GM12892 (cell line): ENCODE measurements around the gene CADPS.
A peak's percentile ranks its signal among the peaks of the same experiment; 100 is the strongest.

Source experiments
- DNase-seq: peaks from one replicate; pipeline ENCODE4 v3.0.0; 2011; ENCODE audit not compliant: insufficient read length
- FAIRE-seq: peaks from 2 replicates; lab custom pipeline; 2011; peaks lifted over from hg19 to GRCh38; lab: Jason Lieb, UNC
- POLR2A ChIP-seq: IDR thresholded peaks from 2 replicates; pipeline ENCODE4 v1.6.1; 2011; ENCODE audit warnings: low read depth, low read length, control low read depth
- POLR2AphosphoS5 ChIP-seq: IDR thresholded peaks from 2 replicates; pipeline ENCODE4 v1.6.1; 2011; ENCODE audit warnings: low read depth, low read length, control low read depth
- TAF1 ChIP-seq: IDR thresholded peaks from 2 replicates; pipeline ENCODE4 v1.6.1; 2011; ENCODE audit warnings: low read depth, mild to moderate bottlenecking, control low read depth, low read length, borderline replicate concordance

Gene CADPS

DNA sequence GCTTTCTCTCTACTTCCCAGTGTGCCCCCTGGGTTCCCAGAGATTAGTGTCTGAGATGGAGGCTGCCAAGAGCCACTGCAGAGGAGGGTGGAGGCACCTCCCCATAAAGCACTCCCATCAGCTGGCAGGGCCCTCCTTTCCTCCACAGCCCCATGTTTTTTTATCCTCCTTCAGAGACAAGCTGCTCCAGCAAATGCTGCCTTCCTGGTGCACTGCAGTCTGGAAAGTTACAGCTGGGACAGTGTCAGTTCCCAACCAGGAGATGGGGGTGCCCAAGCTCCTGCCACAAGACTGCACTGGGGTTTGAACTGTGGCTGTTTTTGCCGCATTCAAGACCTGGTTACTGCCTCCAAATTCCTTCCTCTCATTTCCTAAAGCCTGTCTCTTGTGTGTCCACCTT lies 206.1 kb downstream of the CADPS start:
- DNase-seq (no peak), FAIRE-seq (no peak)
- TF ChIP-seq POLR2AphosphoS5: no peak
- no peak for TF ChIP-seq TAF1
- TF ChIP-seq POLR2A: no peak

- no peak for FAIRE-seq
- TF ChIP-seq POLR2AphosphoS5 (no peak), POLR2A (no peak), TAF1 (no peak)
- no peak for DNase-seq
Measured at GRCh38 chr3:62667714-62668113, 207.5 kb downstream of the CADPS start.

- no peak for TF ChIP-seq POLR2A
- TF ChIP-seq POLR2AphosphoS5: no peak
- TF ChIP-seq TAF1: no peak
- DNase-seq (peak; percentile 3), FAIRE-seq (peak; percentile 85)
Measured at GRCh38 chr3:62665627-62666437, 209.4 kb downstream of the CADPS start.

DNA sequence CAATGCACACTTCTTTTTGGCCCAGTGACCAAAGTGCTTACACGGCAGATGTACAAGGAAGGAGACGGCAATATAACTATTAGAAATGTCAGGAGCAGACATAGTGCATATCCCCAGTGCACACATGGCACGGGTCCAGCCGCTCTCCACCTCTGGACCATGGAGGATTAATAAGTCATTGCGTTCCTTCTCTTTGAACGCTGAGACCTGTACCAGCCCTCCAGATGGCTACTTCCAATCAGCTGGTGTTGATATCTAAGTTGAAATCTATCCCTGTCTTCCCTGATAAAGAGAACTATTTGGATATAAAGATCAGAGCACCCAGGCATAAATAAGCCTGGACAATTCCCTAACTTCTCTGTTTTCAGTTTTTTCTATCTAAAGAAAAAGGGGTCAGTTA lies 212.5 kb downstream of the CADPS start:
- no peak for DNase-seq
- FAIRE-seq: peak; percentile 33
- no peak for TF ChIP-seq POLR2A
- no peak for TF ChIP-seq POLR2AphosphoS5
- no peak for TF ChIP-seq TAF1

DNA sequence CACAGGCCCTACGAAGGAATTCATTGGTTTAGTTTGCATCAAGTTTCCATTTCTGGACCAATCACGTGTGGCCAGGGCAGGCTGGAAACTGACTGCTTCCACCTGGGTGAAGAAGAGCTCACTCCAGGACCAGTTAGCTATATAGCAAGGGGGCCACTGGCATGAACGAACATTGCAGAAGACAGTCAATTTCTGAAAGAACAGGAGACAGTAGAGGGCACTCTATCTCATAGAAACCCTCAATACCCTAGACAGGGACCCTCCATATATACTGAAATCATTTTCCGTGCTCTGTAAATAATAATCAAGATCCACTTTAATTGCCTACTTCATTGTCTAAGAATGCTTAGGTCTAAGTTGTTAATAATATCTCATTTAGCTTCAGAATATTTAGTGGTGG lies 215.6 kb downstream of the CADPS start:
- no peak for TF ChIP-seq TAF1
- no peak for TF ChIP-seq POLR2A
- no peak for TF ChIP-seq POLR2AphosphoS5
- DNase-seq (no peak), FAIRE-seq (no peak)

DNA sequence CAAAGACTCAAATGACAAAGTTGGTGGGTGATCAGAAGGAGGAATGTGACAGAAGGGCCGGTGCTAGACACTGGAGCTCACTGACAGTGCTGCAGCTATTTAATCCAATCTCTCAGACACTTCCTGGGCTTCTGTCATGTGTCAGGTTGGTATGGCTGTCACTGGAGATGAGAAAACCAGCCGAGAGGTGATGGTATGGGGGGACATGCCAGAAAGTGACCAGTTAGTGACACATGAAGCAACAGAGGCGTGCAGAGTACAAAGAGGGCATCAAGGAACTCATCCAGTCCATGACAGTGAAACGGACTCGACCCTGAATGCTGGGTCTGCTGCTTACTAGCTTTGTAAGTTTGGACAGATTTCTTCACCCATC lies 219.5 kb downstream of the CADPS start:
- no peak for DNase-seq
- FAIRE-seq: no peak
- TF ChIP-seq POLR2AphosphoS5: no peak
- no peak for TF ChIP-seq POLR2A
- TF ChIP-seq TAF1: no peak

- no peak for TF ChIP-seq POLR2A
- no peak for TF ChIP-seq TAF1
- TF ChIP-seq POLR2AphosphoS5: no peak
- DNase-seq (no peak), FAIRE-seq (no peak)
Measured at GRCh38 chr3:62655056-62655690, 220.0 kb downstream of the CADPS start.

GRCh38 chr3:62653796-62654195 lies 221.4 kb downstream of the CADPS start:
- DNase-seq (no peak), FAIRE-seq (no peak)

GRCh38 chr3:62647711-62648110 lies 227.5 kb downstream of the CADPS start:
- no peak for FAIRE-seq
- TF ChIP-seq TAF1 (no peak), POLR2AphosphoS5 (no peak), POLR2A (no peak)
- DNase-seq: no peak

More at GRCh38 chr3:62653796-62654195, 221.4 kb downstream of the CADPS start:
- TF ChIP-seq POLR2AphosphoS5 (no peak), TAF1 (no peak), POLR2A (no peak)

DNA sequence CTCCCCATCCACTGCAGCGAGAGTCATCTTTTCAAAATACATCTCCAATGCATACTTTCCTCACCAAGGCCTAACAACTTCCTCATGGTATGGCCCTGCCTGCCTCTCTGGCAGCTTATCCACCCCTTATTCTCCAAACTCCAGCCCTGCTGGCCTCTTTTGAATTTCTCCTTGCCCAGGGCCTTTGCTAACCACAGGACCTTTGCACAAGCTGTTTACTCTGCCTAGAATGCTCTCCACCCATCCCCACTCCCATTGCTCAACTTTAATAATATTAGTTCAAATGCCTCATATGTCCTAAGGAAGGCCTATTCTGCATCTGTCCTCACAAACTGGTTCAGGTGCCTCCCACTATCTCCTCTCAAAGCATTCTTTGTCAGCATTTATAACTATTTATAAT lies 230.7 kb downstream of the CADPS start:
- TF ChIP-seq POLR2AphosphoS5: no peak
- no peak for TF ChIP-seq TAF1
- DNase-seq: no peak

GRCh38 chr3:62638316-62638715 lies 236.9 kb downstream of the CADPS start:
- FAIRE-seq (no peak), DNase-seq (no peak)
- TF ChIP-seq POLR2AphosphoS5 (no peak), TAF1 (no peak), POLR2A (no peak)

More for the DNA sequence above, 230.7 kb downstream of the CADPS start:
- no peak for FAIRE-seq

GRCh38 chr3:62636235-62636826 lies 238.9 kb downstream of the CADPS start:
- no peak for TF ChIP-seq POLR2A
- TF ChIP-seq TAF1: no peak
- TF ChIP-seq POLR2AphosphoS5: no peak
- DNase-seq: no peak
- no peak for FAIRE-seq
